Stomach (tissue), 4 donors: ENCODE measurements around the gene IYD.

Experiments used
- CTCF ChIP-seq, 7 experiments: fragments of 450-650 bp in 4 of 7; fragments of 200-600 bp in 3 of 7; sonication (generic) in 3 of 7; IDR thresholded peaks; one replicate each; pipeline ENCODE4 v1.5.1; 2016 to 2019; ENCODE audit warnings: antibody characterized with exemption in 7 of 7, control low read depth in 2 of 7, mild to moderate bottlenecking in 1 of 7
- POLR2A ChIP-seq, 4 donors: fragments of 450-650 bp; IDR thresholded peaks; one replicate each; pipeline ENCODE4 v1.6.1; 2016; ENCODE audit warnings: antibody characterized with exemption in 4 of 4, control low read depth in 2 of 4, mild to moderate bottlenecking in 1 of 4, moderate library complexity in 1 of 4
- POLR2AphosphoS5 ChIP-seq, 3 donors: sonication (generic); formaldehyde crosslinking; IDR thresholded peaks; one replicate each; pipeline ENCODE4 v1.6.1; 2016; ENCODE audit warnings: antibody characterized with exemption in 3 of 3

- TF ChIP-seq CTCF (IDR thresholded peaks at IDR 0.05) (no peak), POLR2A (IDR thresholded peaks at IDR 0.05) (no peak), POLR2AphosphoS5 (IDR thresholded peaks at IDR 0.05) (no peak)
These were observed 51.6 kb downstream of the IYD start for GRCh38 chr6:150420428-150420827.
